CD4-positive, alpha-beta T cell treated with Interleukin-2 at 100 ng/mL for 4 hours (primary cell): ENCODE measurements around the gene IER3.

Experiments used
- DNase-seq: peaks from one replicate; pipeline ENCODE4 v3.0.0-alpha.2; 2020; ENCODE audit warnings: low spot score

IER3 gene, protein sequence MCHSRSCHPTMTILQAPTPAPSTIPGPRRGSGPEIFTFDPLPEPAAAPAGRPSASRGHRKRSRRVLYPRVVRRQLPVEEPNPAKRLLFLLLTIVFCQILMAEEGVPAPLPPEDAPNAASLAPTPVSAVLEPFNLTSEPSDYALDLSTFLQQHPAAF

DNA sequence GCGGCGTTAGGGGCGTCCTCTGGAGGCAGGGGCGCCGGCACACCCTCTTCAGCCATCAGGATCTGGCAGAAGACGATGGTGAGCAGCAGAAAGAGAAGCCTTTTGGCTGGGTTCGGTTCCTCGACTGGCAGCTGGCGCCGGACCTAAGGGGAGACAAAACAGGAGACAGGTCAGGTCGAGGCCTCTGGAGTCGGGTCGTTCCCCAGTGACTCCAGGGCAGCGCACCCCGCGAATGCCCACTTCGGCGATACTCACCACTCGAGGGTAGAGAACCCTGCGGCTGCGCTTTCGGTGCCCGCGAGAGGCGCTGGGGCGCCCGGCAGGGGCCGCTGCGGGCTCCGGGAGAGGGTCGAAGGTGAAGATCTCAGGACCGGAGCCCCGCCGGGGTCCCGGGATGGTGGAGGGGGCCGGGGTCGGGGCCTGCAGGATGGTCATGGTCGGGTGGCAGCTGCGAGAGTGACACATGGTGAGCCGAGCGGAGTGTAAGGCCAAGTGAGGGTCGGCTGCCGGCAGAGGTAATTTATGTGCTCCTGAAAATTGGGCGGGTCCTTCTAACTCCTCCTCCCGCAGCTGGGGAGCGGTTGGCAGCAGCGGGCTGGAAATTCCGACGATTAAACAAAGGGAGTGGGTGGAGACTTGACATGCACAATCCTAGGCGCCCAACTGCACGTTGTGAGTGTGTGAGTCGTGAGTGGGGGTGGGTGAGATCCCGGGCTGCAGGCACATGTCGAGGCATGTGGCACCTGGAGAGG, at the start of gene IER3:
Gene IER3, minus strand, starts transcription at position 494 of the 752 bp plus-strand sequence. Its CDS starts 29 bp downstream, at position 465.
- peak; percentile 84 for DNase-seq

DNA sequence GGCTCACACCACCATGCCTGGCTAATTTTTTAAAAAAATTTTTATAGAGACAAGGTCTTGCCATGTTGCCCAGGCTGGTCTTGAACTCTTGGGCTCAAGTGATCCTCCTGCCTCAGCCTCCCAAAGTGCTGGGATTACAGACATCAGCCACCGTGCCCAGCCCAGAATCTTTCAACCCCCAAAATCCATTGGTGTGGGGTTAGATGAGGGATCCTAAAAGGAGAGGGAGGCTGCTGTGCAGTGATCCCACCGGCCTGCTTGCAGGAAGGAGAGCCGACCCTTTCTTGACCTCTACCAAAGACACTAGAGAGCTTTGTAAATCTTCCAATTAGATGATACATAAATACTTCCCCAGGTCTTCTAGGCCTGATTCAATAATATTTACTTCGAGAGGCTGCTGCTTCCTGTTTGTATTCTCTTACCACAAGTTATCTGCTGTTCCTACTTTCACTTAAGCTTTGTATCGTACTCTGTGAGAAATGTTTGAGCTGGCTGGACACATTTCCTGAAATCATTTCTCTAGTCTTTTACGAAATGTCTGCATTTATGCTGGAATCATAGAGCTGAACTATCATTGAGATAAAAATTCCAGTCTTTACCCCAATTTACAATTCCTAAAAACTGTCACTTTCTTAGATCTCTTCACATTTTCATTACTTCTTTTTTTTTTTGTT, 49.3 kb upstream of the IER3 start:
- peak; percentile 55 for DNase-seq

DNA sequence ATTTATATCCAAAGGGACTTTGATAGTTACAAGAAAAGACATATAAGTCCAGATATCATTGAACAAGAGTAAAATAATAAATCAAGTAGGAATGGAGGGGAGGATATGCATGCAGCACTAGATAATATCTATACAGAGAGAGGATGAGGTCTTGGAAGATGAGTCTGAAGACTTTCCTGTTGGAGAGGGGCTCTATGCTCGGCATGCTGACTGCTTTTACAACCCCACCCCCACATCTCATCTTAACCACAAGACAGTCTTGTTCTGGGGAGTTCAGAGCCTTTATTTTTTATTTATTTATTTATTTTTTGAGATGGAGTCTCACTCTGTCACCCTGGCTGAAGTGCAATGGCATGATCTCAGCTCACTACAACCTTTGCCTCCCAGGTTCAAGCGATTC, 48.4 kb upstream of the IER3 start:
- no peak for DNase-seq

DNA sequence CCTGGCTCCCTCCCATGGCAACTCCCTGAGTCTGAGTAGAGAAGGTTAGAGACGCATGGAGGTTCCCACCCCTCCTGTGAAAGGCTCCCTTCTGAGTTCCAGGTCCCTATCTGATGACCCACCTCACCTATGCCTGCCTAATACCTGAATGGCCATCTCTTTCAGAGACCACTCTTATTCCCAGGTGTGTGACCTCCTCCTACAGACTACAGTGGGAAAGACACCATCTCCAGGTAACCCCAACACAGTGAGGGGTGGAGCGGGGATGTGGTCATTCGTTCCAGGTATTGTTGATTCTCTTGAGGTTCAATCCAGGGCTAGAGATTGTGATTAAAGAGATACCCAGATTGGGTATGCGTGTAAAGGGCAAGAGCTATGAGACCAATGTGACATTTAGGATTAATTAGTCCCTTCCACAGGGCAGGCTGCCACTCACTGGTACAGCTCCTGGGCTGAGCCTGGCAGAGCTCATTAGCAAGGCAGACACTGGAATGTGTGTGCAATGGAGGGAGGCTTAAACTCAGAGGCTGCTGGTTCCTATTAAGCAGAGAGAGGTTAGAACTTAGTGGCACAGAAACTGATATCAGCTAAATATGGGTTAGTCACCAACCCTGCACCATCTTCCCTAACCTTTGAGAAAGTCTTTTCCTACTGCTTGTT, 46.5 kb upstream of the IER3 start:
- no peak for DNase-seq

DNA sequence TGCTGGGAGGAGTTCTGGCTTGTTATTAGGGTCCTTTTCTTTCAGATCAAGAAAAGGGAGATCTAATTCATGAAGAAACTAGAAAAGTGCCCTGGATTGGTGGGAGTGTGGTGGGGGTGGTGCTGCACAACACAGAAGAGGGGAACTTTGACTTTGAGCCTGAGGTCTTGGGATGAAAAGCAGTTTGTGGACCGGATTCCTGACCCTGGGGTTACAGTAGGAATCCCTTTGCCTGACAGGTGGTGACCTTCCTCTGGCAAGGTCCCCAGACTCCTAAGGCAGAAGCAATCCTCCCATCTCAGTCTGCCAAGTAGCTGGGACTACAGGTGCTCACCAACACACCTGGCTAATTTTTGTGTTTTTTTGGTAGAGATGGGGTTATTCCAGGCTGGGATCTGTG, 45.3 kb upstream of the IER3 start:
- DNase-seq = no peak

DNA sequence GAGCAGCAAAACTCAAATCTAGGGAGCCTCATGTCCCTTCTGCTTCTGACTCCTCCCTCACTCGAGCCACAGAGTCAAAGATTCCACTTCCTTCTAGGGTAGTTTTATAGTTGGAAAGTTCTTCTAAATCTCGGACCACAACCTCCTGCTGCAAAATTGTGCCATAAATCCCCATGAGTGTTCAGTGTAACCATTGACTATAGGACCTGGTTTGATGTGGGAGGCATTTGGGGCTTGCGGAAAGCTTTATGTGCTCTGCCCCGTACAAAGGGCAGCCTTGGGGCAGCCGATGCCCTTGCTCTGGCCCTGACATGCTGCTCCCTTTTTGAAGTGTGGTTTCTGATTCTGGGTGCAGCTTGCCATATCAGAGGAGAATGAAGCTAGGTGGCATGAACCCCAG, 43.6 kb upstream of the IER3 start:
- peak; percentile 18 for DNase-seq

DNA sequence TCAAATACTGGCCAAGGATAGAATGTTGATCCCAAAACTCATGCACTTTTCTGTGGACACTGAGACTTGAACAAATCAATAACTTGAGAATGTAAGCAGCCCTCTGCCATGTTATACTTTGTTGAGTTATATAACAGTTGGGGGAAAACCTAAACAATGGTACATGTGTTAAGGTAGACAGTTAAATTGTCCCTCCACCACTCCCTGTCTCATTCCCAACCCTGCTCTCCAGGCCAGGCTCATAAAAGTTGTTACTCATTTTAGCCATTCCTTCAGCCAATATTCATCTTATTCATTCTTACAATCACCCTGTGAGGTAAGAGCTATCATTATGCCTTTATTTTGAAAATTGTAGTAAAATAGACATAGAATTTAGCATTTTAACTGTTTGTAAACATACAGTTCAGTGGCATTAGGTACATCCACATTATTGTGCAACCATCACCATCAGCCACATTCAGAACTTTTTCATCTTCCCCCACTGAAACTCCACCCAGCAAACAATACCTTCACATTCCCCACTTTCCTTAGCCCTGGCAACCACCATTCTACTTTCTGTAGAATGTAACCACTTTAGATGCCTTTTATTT, 38.2 kb upstream of the IER3 start:
- no peak for DNase-seq

DNA sequence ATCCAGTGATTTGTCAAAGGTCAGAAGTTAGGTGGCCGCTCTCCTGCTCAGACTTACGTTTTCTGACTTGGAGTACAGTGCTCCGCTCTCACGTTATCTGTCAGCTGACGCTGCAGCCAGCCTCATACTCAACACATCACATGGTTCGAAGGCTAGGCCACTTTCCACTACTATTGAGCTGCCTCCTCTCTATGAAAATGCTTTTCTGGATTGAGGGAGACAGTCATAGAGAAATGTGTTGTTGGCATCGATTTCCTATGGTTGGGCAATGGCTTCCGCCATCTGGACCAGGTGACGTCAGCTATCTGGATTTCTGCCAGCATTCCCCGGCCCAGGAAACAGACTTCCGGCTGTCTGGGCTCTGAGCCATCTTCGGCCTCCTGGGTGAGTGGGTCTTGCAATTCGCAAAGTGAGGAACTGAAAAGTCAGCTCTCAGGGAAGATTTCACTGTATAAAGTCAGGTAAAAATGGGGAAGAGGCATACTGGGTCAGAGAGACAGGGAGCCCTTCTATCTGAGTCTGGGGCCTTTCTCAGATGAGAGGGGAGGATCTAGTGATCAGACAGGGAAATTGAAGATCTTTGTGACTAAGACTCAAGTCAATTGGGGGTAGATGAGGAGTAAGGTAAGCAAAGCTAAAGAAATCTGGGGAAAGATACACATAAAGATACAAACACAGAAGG, 37.5 kb upstream of the IER3 start:
- DNase-seq = peak; percentile 39

DNA sequence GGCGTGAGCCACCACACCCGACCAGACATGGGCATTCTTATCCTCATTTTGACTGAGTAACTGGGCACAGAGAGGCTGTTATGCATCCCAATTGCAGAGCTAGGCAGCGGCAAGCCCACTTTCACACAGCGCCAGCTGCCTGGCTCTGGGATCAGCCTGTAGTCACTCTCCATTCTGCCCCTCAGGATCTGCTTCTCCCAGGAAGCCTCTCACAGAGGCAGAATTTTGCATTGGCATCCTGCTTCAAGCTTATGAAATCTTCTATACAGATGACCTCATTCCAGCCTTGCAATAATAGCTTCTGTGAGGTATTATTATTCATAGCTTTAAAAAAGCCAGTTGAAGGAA, 37.0 kb upstream of the IER3 start:
- DNase-seq = no peak

DNA sequence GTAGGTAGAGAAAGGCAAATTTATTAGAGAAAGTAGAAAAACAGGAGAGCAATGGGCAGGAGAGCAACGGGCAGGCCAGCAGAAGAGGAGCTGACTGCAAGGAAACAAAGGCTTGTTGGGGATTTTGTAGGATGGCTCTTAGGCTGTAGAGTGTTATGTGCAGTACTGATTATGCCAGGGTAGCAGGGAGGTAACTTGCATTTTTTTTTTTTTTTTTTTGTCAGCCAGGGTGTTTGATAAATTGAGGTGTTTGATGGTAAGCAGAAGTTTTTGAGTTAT, 36.2 kb upstream of the IER3 start:
- DNase-seq = no peak

DNA sequence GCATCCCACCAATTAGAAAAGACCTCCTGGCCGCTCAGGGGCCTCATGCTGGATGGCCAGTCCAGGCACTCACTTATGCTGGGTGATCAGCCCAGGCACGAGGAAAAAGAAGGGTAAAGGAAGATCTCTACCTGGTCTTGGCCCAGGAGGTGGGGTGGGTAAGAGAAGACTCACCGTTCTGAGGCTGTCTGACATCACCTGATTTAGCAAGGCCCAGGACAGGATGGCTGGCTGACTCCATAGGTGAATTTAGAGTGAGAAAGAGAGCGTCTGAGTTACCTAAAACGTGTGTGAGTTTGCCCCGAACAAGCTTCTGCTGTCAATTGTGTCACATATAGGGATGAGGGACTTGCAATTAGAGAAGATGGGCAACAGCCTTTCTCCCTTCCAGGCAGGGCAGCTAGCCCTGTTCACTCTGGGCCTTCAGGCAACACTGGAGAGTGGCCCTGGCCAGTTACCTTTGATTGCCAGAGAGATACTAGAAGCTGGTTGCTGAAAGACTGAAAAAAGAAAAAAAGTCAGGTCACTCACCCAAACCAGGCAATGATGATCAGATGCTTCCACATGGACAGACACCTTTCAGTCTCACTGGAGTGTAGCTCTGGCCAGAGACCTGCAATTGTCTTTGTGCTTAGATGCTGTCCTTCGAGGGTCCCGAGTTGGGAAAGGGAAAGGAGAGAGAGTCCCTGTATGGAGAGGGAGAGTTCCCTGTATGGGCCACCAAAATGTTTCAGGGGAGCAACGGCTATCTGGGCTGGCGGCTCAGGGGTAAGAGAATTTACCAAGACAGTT, 35.7 kb upstream of the IER3 start:
- DNase-seq = no peak

DNA sequence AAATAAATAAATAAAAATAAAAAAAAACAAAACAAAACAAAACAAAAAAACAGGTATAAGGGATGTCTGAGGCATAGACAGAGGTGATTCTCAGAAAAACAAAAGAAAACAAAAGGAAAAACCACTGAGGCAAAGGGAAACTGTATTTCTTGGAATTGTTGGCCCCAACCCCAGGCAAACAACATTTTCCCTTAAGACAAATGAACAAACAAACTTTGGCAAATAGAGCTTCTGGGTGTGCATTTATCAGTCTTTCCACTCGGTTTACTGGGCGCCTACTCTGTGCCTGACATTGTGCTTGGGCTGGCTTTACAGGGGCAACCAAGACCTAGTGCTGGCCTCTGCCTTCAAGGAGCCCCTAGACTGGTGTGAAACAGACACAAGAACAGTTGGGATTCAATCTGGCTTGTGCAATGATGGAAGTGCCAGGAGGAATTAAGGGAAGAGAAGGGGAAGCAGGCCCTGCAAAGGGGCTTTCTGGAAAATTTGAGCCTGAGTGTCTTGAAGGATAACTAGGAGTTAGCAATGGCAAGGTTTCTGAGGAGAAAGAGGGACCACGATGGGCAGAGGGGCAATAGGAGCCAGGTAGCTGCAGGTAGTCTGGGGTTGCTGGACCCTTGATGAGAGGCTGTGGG, 33.8 kb upstream of the IER3 start:
- DNase-seq = no peak

DNA sequence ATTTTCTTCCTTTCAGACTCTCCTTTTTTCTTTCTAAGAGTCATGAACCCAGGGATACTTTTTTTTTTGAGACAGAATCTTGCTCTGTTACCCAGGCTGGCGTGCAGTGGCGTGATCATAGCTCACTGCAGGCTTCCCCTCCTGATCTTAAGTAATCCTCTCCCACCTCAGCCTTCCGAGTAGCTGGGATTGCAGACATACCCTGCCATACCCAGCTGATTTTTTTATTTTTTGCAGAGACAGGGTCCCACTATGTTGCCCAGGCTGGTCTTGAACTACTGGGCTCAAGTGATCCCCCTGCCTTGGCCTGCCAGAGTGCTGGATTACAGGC, 32.8 kb upstream of the IER3 start:
- no peak for DNase-seq

DNA sequence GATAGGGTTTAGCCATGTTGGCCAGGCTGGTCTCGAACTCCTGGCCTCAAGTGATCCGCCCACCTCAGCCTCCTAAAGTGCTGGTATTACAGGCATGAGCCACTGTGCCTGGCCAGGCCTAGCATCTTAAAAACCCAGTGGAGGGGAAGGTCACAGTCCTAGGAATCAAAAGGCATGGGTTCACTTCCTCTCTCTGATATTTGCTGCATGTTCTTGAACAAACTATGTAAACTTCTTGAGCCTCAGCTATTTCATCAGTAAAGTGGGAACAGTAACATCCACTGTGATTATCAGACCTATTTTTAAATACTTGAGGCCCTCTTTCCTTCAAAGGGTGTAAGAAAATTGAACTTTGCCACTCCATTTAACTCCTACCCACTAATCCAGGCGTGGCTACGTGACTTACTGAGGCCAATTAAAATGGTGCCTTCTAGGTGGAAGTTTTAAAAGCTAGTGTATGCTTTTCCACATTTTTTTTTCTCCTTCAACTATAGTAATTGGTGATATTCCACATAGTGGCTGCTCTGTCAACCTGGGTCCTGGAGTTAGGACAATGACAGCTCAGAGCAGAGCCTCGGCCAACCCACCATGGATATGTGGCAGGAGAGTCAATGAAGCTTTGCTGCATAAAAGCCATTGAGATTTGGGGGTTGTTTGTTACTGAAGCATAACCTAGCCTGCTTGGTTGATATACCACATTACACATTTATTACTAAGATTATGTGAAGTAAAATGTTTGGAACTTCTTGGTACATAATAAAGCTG, 32.2 kb upstream of the IER3 start:
- DNase-seq = no peak

DNA sequence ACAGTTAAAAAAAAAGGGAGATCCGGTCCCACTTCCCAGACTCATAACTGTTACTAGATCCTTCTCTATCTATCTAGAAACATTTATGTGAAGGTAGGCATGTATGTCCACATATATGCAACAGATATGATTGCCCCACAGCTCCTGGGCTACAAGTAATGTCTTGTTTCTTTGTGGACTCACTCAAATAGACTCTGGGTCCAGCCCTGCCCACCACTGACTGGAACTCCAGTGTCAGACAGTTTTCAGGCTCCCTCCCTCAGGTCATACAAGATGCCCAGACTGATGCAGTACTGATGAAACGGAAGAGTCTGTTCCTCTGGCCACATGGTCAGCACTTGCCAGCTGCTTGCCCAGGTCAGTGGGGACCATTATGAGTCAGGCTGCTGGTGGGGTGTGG, 30.8 kb upstream of the IER3 start:
- DNase-seq = no peak

DNA sequence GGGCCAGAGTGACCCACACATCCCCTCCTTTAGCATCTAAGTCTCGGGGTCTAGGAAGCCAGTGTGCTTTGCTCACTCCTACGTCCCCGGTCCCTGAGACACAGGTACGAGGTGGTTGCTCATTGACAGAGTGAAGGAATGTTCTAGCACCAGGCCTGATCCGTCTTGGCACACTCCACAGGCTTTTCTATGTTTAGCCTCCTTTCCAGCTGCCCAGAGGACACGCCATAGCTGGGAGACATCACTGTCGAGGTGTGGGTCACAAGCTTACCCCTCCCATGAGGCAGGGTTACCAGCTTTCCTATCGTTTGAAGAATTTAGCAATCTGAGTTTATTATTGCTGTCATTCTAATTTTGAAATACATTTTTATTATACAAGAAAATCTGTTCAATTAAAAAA, 30.4 kb upstream of the IER3 start:
- no peak for DNase-seq

DNA sequence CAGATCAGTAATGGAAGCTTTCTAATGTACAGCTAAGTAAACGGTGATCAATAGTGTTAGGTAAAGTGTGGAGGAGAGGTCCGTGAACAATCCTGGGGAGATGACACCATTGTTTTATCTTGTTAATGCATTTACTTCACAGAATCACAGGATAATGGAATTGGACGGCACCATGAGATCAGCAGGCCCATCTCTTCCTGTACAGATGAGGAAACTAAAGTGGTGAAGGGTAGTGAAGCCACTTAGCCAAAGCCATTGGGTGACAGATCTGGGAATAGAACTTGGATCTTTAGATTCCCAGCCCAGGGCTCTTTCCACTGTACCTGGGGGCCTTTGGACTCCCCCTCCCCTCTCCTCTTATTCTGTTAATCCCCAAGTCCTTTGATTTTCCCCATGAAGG, 26.2 kb upstream of the IER3 start:
- no peak for DNase-seq

DNA sequence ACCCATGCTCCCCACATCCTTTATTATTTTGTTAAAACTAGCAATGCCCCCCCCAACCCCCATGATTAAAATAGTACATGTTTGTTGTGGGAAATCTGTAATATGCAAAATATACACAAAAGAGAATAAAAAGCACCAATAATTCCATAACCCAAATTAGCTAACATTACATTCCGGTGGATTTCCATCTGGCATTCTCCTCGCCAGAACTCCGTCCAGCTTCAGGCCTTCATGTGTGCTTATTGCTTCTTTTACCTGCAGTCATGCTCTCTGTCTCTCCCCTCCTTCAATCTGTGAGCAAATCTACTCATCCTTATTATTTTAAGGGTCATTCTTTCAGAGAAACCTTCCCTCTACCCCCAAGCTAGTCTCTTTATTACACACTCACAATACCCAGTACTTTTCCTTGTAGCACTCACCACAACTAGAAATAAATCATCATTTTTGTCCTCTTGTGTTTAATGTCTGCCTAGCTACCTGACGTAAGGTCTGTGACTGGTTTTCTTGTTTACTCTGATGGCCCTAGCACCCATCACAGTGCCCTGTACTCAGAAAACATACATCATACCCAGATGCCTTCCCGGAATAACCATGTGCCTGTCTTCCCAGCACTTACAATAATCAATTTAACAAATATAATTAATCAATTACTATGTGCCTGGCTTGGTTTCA, 25.6 kb upstream of the IER3 start:
- DNase-seq = peak; percentile 29

DNA sequence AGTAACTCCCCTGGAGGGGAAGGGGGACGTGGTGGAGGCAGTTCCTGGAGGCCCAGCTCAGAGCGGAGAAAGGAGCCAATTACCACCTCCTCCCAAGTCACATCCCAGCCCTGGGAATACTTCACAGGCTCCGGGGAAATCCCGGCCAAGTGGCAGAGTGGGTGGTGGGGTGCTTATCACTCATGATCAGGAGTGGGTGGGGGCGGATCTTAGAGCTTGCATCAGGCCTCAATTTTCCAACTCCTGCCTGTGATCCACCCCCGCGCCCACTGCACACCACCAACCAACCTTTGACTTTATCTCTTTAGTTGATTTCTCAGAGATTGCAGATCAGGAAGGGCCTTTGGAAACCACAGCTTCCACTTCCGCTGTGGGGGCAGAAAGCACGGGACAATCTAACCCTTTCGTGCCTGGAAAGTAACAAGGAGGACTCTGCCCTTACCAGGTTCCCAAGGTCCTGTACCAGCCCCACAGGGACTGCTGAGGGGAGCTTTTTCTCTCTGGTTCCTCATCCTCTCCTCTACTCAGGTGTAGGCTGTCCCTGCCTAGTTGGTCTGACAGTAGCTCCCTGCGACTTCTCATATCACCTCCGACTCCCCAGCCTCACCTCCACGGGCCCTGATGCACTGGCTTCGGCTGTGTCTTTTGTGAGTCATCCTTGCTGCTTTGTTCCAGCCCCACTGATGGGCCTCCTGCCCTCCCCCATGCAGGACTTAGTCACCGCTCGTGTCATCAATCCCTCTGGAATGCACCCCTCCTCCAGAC, 24.9 kb upstream of the IER3 start:
- peak; percentile 74 for DNase-seq
